Gastrocnemius medialis (tissue), 4 donors: ENCODE data around the gene ARID5A. TPM values are rescaled to one million over a fixed set of nuclear protein-coding genes. Genes with fewer than 3 reads are reported as not detected.
"Not testable (repeated sequence)": the region's sequence is repeated elsewhere in the genome, so short reads cannot be mapped to it uniquely, and the experiment has no call there.

Experiments used
- ATAC-seq, 2 donors: fragments of 150-250 bp; one replicate each; pipeline ENCODE4 v1.9.1; 2016
- DNase-seq, 2 donors: peaks; one replicate each; pipeline ENCODE4 v3.0.0-alpha.2; 2019
- H3K27ac ChIP-seq, 4 donors: fragments of 200-600 bp; sonication (generic); 1 replicate in 1 of 4; 2 replicates in 3 of 4; pipeline ENCODE4 v1.5.1; 2016 to 2018; ENCODE audit warnings: mild to moderate bottlenecking in 2 of 4, moderate library complexity in 1 of 4
- H3K27me3 ChIP-seq, 3 donors: fragments of 200-600 bp; sonication (generic) in 2 of 3; 1 replicate in 1 of 3; 2 replicates in 2 of 3; pipeline versions ENCODE4 v1.5.1 to v1.6.0; 2016 to 2019; ENCODE audit warnings: mild to moderate bottlenecking in 1 of 3, moderate library complexity in 1 of 3
- H3K36me3 ChIP-seq, 2 donors: fragments of 200-600 bp; sonication (generic) in 1 of 2; one replicate each; pipeline ENCODE4 v1.5.1; 2017 to 2018
- H3K4me1 ChIP-seq, 2 donors: fragments of 200-600 bp; sonication (generic) in 1 of 2; one replicate each; pipeline ENCODE4 v1.5.1; 2016 to 2017; ENCODE audit warnings: mild to moderate bottlenecking in 2 of 2
- H3K4me3 ChIP-seq, 4 donors: fragments of 200-600 bp; sonication (generic) in 3 of 4; 1 replicate in 1 of 4; 2 replicates in 3 of 4; pipeline ENCODE4 v1.5.1; 2016 to 2019; ENCODE audit warnings: mild to moderate bottlenecking in 2 of 4
- H3K9me3 ChIP-seq, 3 donors: fragments of 200-600 bp; sonication (generic) in 2 of 3; 1 replicate in 1 of 3; 2 replicates in 2 of 3; pipeline ENCODE4 v1.5.1; 2016 to 2019
- POLR2A ChIP-seq, 2 donors: fragments of 450-650 bp; IDR thresholded peaks; one replicate each; pipeline ENCODE4 v1.6.1; 2017; ENCODE audit warnings: antibody characterized with exemption in 2 of 2, mild to moderate bottlenecking in 2 of 2, moderate library complexity in 2 of 2
- in situ Hi-C, 4 donors: fragments of 200-750 bp; cut with MboI; loops; one replicate each; pipeline versions ENCODE4 v1.15.0 to v1.8.0; 2017; ENCODE audit warnings: low sequenced_read_pairs in 4 of 4
- intact Hi-C: fragments of 100-400 bp; cut with DNase I; formaldehyde crosslinking; loops from one replicate; pipeline ENCODE4 v1.15.1; 2023; ENCODE audit warnings: low total_unique reads
- total RNA-seq, 4 donors: library from RNA; depleted of rRNA; stranded (reverse); fragments of >200 nt; gene quantifications; one replicate each; pipeline versions ENCODE4 v1.1.0 to v1.2.3, GENCODE V29; 2016
- TF ChIP-seq, protein P1 (sequence below), 5 experiments: fragments of 450-650 bp in 3 of 5; fragments of 200-600 bp in 2 of 5; sonication (generic) in 2 of 5; IDR thresholded peaks in 4 of 5; conservative IDR thresholded peaks in 1 of 5; 1 replicate in 4 of 5; 2 replicates in 1 of 5; pipeline ENCODE4 v1.5.1; 2016 to 2019; ENCODE audit warnings: antibody characterized with exemption in 5 of 5, mild to moderate bottlenecking in 3 of 5, moderate library complexity in 3 of 5

The ARID5A gene
- total RNA-seq, 4 donors from 2014 or later = 6.7 to 126 (median 30.5) TPM

- Histone ChIP-seq H3K27me3 (no peaks in the 10 kb centered on the region), H3K9me3 (no peaks in the 10 kb centered on the region), H3K4me1 (peaks cover 24 to 27% of the 10 kb centered on the region in 2 donors), H3K27ac (no peak overlapping the region), H3K36me3 (peaks cover 0 to 47% of the 10 kb centered on the region in 2 donors), H3K4me3 (no peak overlapping the region)
- DNase-seq = no peak
- ATAC-seq = no peak
- intact Hi-C loops (no loop called here), in situ Hi-C loops (no loop called here)
- TF ChIP-seq, protein P1, sequence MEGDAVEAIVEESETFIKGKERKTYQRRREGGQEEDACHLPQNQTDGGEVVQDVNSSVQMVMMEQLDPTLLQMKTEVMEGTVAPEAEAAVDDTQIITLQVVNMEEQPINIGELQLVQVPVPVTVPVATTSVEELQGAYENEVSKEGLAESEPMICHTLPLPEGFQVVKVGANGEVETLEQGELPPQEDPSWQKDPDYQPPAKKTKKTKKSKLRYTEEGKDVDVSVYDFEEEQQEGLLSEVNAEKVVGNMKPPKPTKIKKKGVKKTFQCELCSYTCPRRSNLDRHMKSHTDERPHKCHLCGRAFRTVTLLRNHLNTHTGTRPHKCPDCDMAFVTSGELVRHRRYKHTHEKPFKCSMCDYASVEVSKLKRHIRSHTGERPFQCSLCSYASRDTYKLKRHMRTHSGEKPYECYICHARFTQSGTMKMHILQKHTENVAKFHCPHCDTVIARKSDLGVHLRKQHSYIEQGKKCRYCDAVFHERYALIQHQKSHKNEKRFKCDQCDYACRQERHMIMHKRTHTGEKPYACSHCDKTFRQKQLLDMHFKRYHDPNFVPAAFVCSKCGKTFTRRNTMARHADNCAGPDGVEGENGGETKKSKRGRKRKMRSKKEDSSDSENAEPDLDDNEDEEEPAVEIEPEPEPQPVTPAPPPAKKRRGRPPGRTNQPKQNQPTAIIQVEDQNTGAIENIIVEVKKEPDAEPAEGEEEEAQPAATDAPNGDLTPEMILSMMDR (IDR thresholded peaks at IDR 0.05 in 4 of 5, conservative IDR thresholded peaks at IDR 0.05 in 1 of 5) = no peak
- TF ChIP-seq POLR2A (IDR thresholded peaks at IDR 0.05) = no peak
These were observed 15.2 kb downstream of the ARID5A start for GRCh38 chr2:96551605-96552314.

GRCh38 chr2:96552315-96553175 lies 16.0 kb downstream of the ARID5A start:
- Histone ChIP-seq H3K4me3 (no peak overlapping the region), H3K9me3 (no peaks in the 10 kb centered on the region), H3K27me3 (no peaks in the 10 kb centered on the region), H3K4me1 (peaks cover 24 to 27% of the 10 kb centered on the region in 2 donors), H3K27ac (no peak overlapping the region), H3K36me3 (peaks cover 0 to 39% of the 10 kb centered on the region in 2 donors)
- TF ChIP-seq, protein P1 (IDR thresholded peaks at IDR 0.05 in 4 of 5, conservative IDR thresholded peaks at IDR 0.05 in 1 of 5) = no peak
- TF ChIP-seq POLR2A (IDR thresholded peaks at IDR 0.05) = no peak
- DNase-seq (no peak), ATAC-seq (no peak)
- intact Hi-C loops = no loop called here
- in situ Hi-C loops = no loop called here

DNA sequence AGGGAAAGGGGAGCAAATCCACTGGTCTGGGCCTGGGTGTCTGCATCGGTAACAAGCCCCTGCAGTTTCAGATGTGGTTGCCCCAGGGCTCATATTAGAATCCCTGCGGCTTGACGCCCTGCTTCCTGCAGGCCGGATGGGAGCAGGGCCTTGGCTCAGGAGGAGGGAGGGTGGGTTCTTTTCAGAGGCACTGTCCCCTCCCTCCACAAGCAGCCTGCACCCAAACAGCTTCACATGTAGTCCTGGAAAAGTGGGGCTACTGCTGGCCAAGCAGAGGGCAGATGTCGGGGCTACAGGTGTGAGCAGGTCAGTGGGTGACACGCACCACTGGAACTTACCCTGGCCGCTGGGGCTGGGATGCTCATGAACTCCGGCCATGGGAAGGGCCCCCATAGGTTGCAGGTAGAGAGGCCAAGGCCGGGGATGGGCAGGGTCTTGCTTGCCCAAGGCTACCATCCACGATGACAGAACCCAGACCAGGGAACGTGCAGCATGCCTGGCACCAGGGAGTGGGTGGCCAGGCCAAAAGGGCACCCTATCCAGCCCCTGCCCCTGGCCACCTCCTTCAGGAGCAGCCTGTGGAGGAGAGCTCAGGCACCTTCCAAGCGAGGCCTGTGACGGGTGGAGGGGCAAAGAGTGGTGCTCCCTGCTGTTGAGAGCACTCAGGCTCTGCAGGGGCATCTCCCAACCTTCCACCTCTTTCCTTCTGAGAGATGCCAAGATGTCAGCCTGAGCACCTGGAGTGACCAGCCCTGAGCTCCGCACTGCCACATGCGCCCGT lies 16.8 kb downstream of the ARID5A start:
- peak overlapping the region in 2 of 4 donors; percentile 83 to 93 for H3K27ac ChIP-seq
- no peak for ATAC-seq
- no peaks in the 10 kb centered on the region for H3K9me3 ChIP-seq
- H3K4me3 ChIP-seq = no peak overlapping the region
- intact Hi-C loops (no loop called here), in situ Hi-C loops (no loop called here)
- H3K4me1 ChIP-seq = peaks cover 19 to 25% of the 10 kb centered on the region in 2 donors
- DNase-seq = no peak
- H3K36me3 ChIP-seq = peaks cover 0 to 31% of the 10 kb centered on the region in 2 donors
- no peaks in the 10 kb centered on the region for H3K27me3 ChIP-seq
- TF ChIP-seq, protein P1 (IDR thresholded peaks at IDR 0.05 in 4 of 5, conservative IDR thresholded peaks at IDR 0.05 in 1 of 5) = no peak
- no peak for TF ChIP-seq POLR2A (IDR thresholded peaks at IDR 0.05)

- H3K4me1 ChIP-seq = peaks cover 17 to 20% of the 10 kb centered on the region in 2 donors
- DNase-seq, H3K27me3 ChIP-seq, in situ Hi-C loops, ATAC-seq, H3K9me3 ChIP-seq: not testable (repeated sequence)
- H3K4me3 ChIP-seq = peak overlapping the region in 1 of 4 donors; percentile 48
- H3K27ac ChIP-seq = peak overlapping the region; percentile 79 to 93 (median 84)
- intact Hi-C loops = loop anchor here (1.0 to 2.0 kb wide), 2 partner anchors 17 to 45 kb away; partner anchors contain the start of gene ARID5A
- peaks cover 0 to 26% of the 10 kb centered on the region in 2 donors for H3K36me3 ChIP-seq
These were observed 17.4 kb downstream of the ARID5A start for GRCh38 chr2:96553957-96554292.
